H1 (cell line): Measurements from ENCODE around the gene RGS8. TPM values are rescaled to one million over a fixed set of nuclear protein-coding genes. Genes with fewer than 3 reads are reported as not detected.

Experiments
- CTCF ChIA-PET: fragments of 300-600 bp; sonication (Branson Sonifier 250); formaldehyde crosslinking; loops from one replicate; lab custom pipeline; 2021; ENCODE audit not compliant: partially characterized antibody; lab: Charles Lee
- POLR2A ChIA-PET: fragments of 300-600 bp; sonication (Branson Sonifier 250); formaldehyde crosslinking; loops from one replicate; lab custom pipeline; 2021; ENCODE audit warnings: inconsistent platforms; ENCODE audit not compliant: partially characterized antibody; lab: Charles Lee
- DNase-seq, 2 experiments: peaks; one replicate each; pipeline versions ENCODE4 v3.0.0 to v3.0.0-alpha.2; 2010 to 2022; ENCODE audit warnings: low spot score in 2 of 2, low read depth in 1 of 2, mixed read lengths in 1 of 2
- FAIRE-seq: peaks from 2 replicates; lab custom pipeline; 2011; peaks lifted over from hg19 to GRCh38; lab: Jason Lieb, UNC
- H2AFZ ChIP-seq: 2 replicates; pipeline ENCODE4 v1.8.1; 2012; ENCODE audit warnings: low read length, inconsistent platforms
- H2AK5ac ChIP-seq: 2 replicates; pipeline ENCODE4 v1.6.1; 2013; ENCODE audit warnings: low read depth, low read length
- H2BK120ac ChIP-seq: replicated peaks from 2 replicates; pipeline ENCODE3; 2013; ENCODE audit warnings: low read depth, low read length, inconsistent platforms
- H2BK12ac ChIP-seq: 2 replicates; pipeline ENCODE4 v1.6.1; 2013; ENCODE audit warnings: low read depth, low read length
- H2BK15ac ChIP-seq: 2 replicates; pipeline ENCODE4 v1.6.1; 2013; ENCODE audit warnings: low read length
- H2BK20ac ChIP-seq: 2 replicates; pipeline ENCODE4 v1.6.1; 2013; ENCODE audit warnings: low read length
- H2BK5ac ChIP-seq: 2 replicates; pipeline ENCODE4 v1.6.1; 2013; ENCODE audit warnings: low read depth, low read length
- H3K14ac ChIP-seq: 2 replicates; pipeline ENCODE4 v1.6.1; 2013; ENCODE audit warnings: inconsistent platforms; ENCODE audit not compliant: insufficient read length
- H3K18ac ChIP-seq: 2 replicates; pipeline ENCODE4 v1.6.1; 2013; ENCODE audit warnings: low read length; ENCODE audit errors: extremely low read depth
- H3K23ac ChIP-seq: 2 replicates; pipeline ENCODE4 v1.6.1; 2013; ENCODE audit warnings: inconsistent platforms; ENCODE audit not compliant: insufficient read length
- H3K23me2 ChIP-seq: 2 replicates; pipeline ENCODE4 v1.6.1; 2013; ENCODE audit warnings: low read depth, low read length
- H3K27ac ChIP-seq: 2 replicates; pipeline ENCODE4 v1.6.1; 2011; ENCODE audit warnings: low read depth, low read length, inconsistent platforms
- H3K27me3 ChIP-seq, 4 experiments: replicated peaks in 1 of 4; 1 replicate in 1 of 4; 2 replicates in 3 of 4; pipeline versions ENCODE4 v1.6.1 to v1.8.1; 2011 to 2013; ENCODE audit warnings: low read length in 3 of 4, mild to moderate bottlenecking in 3 of 4, inconsistent platforms in 2 of 4, mixed read lengths in 2 of 4, moderate library complexity in 1 of 4; ENCODE audit not compliant: control insufficient read depth in 3 of 4, insufficient read depth in 3 of 4; ENCODE audit errors: extremely low read depth in 1 of 4
- H3K36me3 ChIP-seq, 4 experiments: 2 replicates each; pipeline versions ENCODE4 v1.6.1 to v1.8.1; 2011 to 2013; ENCODE audit warnings: mild to moderate bottlenecking in 4 of 4, low read length in 3 of 4, moderate library complexity in 2 of 4, control low read depth in 1 of 4, inconsistent platforms in 1 of 4; ENCODE audit not compliant: insufficient read depth in 4 of 4, control insufficient read depth in 2 of 4
- H3K4ac ChIP-seq: replicated peaks from 2 replicates; pipeline ENCODE3; 2013; ENCODE audit warnings: low read length, low read depth, mixed read lengths, inconsistent platforms; ENCODE audit not compliant: insufficient read length
- H3K4me1 ChIP-seq, 4 experiments: replicated peaks in 1 of 4; 1 replicate in 1 of 4; 2 replicates in 3 of 4; pipeline versions ENCODE4 v1.6.1 to v1.8.1; 2011 to 2013; ENCODE audit warnings: low read length in 3 of 4, inconsistent platforms in 2 of 4, mixed read lengths in 1 of 4; ENCODE audit not compliant: insufficient read depth in 4 of 4, control insufficient read depth in 3 of 4
- H3K4me2 ChIP-seq, 2 experiments: 2 replicates each; pipeline versions ENCODE4 v1.6.1 to v1.8.1; 2011 to 2013; ENCODE audit warnings: low read depth in 2 of 2, low read length in 2 of 2, control low read depth in 1 of 2, inconsistent platforms in 1 of 2, mild to moderate bottlenecking in 1 of 2; ENCODE audit not compliant: insufficient read depth in 1 of 2
- H3K4me3 ChIP-seq, 4 experiments: fragments of 200-600, 300-600 bp in 1 of 4; sonication (generic), shearing (Covaris generic), sonication (Bioruptor Twin) in 1 of 4; 2 replicates each; pipeline versions ENCODE4 v1.5.1 to v1.8.1; 2011 to 2016; ENCODE audit warnings: low read length in 4 of 4, low read depth in 3 of 4, control low read depth in 2 of 4, inconsistent platforms in 2 of 4, mild to moderate bottlenecking in 2 of 4, mixed read lengths in 1 of 4, moderate library complexity in 1 of 4; ENCODE audit not compliant: insufficient read depth in 2 of 4; ENCODE audit errors: extremely low read depth in 1 of 4
- H3K56ac ChIP-seq: replicated peaks from 2 replicates; pipeline ENCODE3; 2013; ENCODE audit warnings: low read depth, mild to moderate bottlenecking, mixed read lengths, low read length, inconsistent platforms; ENCODE audit not compliant: insufficient read length
- H3K79me1 ChIP-seq: 2 replicates; pipeline ENCODE4 v1.6.1; 2013; ENCODE audit warnings: low read depth, low read length, control low read depth
- H3K79me2 ChIP-seq, 2 experiments: 2 replicates each; pipeline versions ENCODE4 v1.6.1 to v1.8.1; 2012 to 2013; ENCODE audit warnings: low read length in 2 of 2, mild to moderate bottlenecking in 2 of 2, inconsistent platforms in 1 of 2; ENCODE audit not compliant: insufficient read depth in 2 of 2, control insufficient read depth in 1 of 2
- H3K9ac ChIP-seq, 4 experiments: replicated peaks in 1 of 4; 1 replicate in 1 of 4; 2 replicates in 3 of 4; pipeline versions ENCODE4 v1.6.1 to v1.8.1; 2011 to 2013; ENCODE audit warnings: low read depth in 3 of 4, low read length in 3 of 4, control low read depth in 2 of 4, mild to moderate bottlenecking in 2 of 4, moderate library complexity in 2 of 4, inconsistent platforms in 1 of 4; ENCODE audit errors: extremely low read depth in 1 of 4
- H3K9me3 ChIP-seq, 2 experiments: 2 replicates each; pipeline versions ENCODE4 v1.6.1 to v1.8.1; 2012 to 2013; ENCODE audit warnings: mild to moderate bottlenecking in 2 of 2, moderate library complexity in 2 of 2, control low read depth in 1 of 2, inconsistent platforms in 1 of 2, low read depth in 1 of 2, low read length in 1 of 2, mixed read lengths in 1 of 2; ENCODE audit not compliant: insufficient read depth in 2 of 2
- H4K20me1 ChIP-seq, 2 experiments: replicated peaks in 1 of 2; 2 replicates each; pipeline versions ENCODE3 to v1.8.1; 2011 to 2013; ENCODE audit warnings: inconsistent platforms in 2 of 2, low read length in 2 of 2, mild to moderate bottlenecking in 1 of 2; ENCODE audit not compliant: insufficient read depth in 2 of 2, control insufficient read depth in 1 of 2
- H4K5ac ChIP-seq: 2 replicates; pipeline ENCODE4 v1.6.1; 2013; ENCODE audit warnings: low read length, low read depth, mixed read lengths, inconsistent platforms; ENCODE audit not compliant: insufficient read length
- H4K8ac ChIP-seq: 2 replicates; pipeline ENCODE4 v1.8.0; 2013; ENCODE audit warnings: mild to moderate bottlenecking, moderate library complexity, low read length, inconsistent platforms; ENCODE audit not compliant: insufficient read depth; ENCODE audit errors: extremely low read depth
- H4K91ac ChIP-seq: replicated peaks from 2 replicates; pipeline ENCODE3; 2013; ENCODE audit warnings: low read length, mixed read lengths, inconsistent platforms; ENCODE audit not compliant: insufficient read length
- CEBPB ChIP-seq: IDR thresholded peaks from 2 replicates; pipeline ENCODE4 v1.6.1; 2012; ENCODE audit warnings: low read depth, low read length
- E2F6 ChIP-seq: IDR thresholded peaks from 2 replicates; pipeline ENCODE4 v1.6.1; 2012; ENCODE audit warnings: inconsistent platforms
- HDAC2 ChIP-seq, 2 experiments: fragments of 300-600 bp in 1 of 2; sonication (generic) in 1 of 2; IDR thresholded peaks; 2 replicates each; pipeline ENCODE4 v1.6.1; 2011 to 2012; ENCODE audit warnings: low read depth in 2 of 2, low read length in 2 of 2, mild to moderate bottlenecking in 2 of 2, moderate library complexity in 2 of 2, borderline replicate concordance in 1 of 2, inconsistent platforms in 1 of 2
- JUND ChIP-seq: IDR thresholded peaks from 2 replicates; pipeline ENCODE4 v1.6.1; 2011; ENCODE audit warnings: mild to moderate bottlenecking, improper control_type of control experiment, low read length
- MAX ChIP-seq: IDR thresholded peaks from 2 replicates; pipeline ENCODE4 v1.6.1; 2012; ENCODE audit warnings: inconsistent platforms
- PHF8 ChIP-seq: fragments of 200-600 bp; sonication (generic); conservative IDR thresholded peaks from 2 replicates; pipeline ENCODE4 v1.7.1; 2012; ENCODE audit warnings: low read depth, mild to moderate bottlenecking, inconsistent platforms, low read length, moderate library complexity
- POLR2AphosphoS5 ChIP-seq: IDR thresholded peaks from 2 replicates; pipeline ENCODE4 v1.6.1; 2011; ENCODE audit warnings: low read depth, low read length
- RBBP5 ChIP-seq: IDR thresholded peaks from 2 replicates; pipeline ENCODE4 v1.7.1; 2012; ENCODE audit warnings: low read depth, mild to moderate bottlenecking, inconsistent platforms, low read length, moderate library complexity, borderline replicate concordance
- RNF2 ChIP-seq: fragments of 200-900, 300-1000 bp; sonication (generic); IDR thresholded peaks from 2 replicates; pipeline ENCODE4 v1.7.1; 2016; ENCODE audit warnings: borderline replicate concordance, low read depth, mild to moderate bottlenecking, antibody characterized with exemption, low read length; ENCODE audit not compliant: poor library complexity, severe bottlenecking; ENCODE audit errors: missing control alignments
- SIRT6 ChIP-seq: IDR thresholded peaks from one replicate; pipeline ENCODE4 v1.7.1; 2012; ENCODE audit warnings: low read length, inconsistent platforms
- SP4 ChIP-seq: IDR thresholded peaks from 2 replicates; pipeline ENCODE4 v1.6.1; 2012; ENCODE audit warnings: low read length, inconsistent platforms
- WGBS, 2 experiments: shearing (Covaris generic) in 1 of 2; methylation state at CpG; one replicate each; pipeline versions ENCODE4 v1.1.6 to v1.1.7; 2013 to 2015; ENCODE audit warnings: low lambda C conversion rate in 2 of 2, mixed read lengths in 2 of 2, inconsistent platforms in 1 of 2, low coverage in 1 of 2, missing lambda C conversion rate in 1 of 2; ENCODE audit not compliant: insufficient replicate concordance in 2 of 2, insufficient coverage in 1 of 2, insufficient read length in 1 of 2; ENCODE audit errors: extremely low coverage in 1 of 2, missing lambda C conversion rate in 1 of 2; 5-methylcytosine and 5-hydroxymethylcytosine counted together
- polyA plus RNA-seq, 7 experiments: library from polyadenylated mRNA; depleted of rRNA in 3 of 7; stranded (reverse) in 5 of 7; unstranded in 2 of 7; fragments of >200 nt in 5 of 7; fragments of 200-250 nt in 2 of 7; gene quantifications; 1 replicate in 5 of 7; 2 replicates in 1 of 7; 4 replicates in 1 of 7; pipeline versions ENCODE4 v1.2.1 to v1.2.3, GENCODE V29; 2011 to 2013; ENCODE audit warnings: missing spikeins in 2 of 7, mixed read lengths in 2 of 7
- total RNA-seq: library from RNA; stranded (reverse); fragmentation: NEBNext Ultra II Directional; extraction: Animal tissue kit (Norgen Biotek cat#: 25700); gene quantifications from 2 replicates; pipeline ENCODE4 v1.2.1, GENCODE V29; 2021

Gene RGS8
- total and polyA plus RNA-seq, 2 of the 8 experiments (the other 6 are each of a cell fraction or from before 2014, with no cell fraction given) = 0.13 to 0.23 TPM

GRCh38 chr1:182723200-182723599 is 38.8 kb upstream of the RGS8 start:
- H3K56ac ChIP-seq = no peak overlapping the region
- no peak overlapping the region for H3K27ac ChIP-seq
- H3K4me1 ChIP-seq = no peaks in the 10 kb centered on the region
- H3K14ac ChIP-seq = no peak overlapping the region
- H3K4ac ChIP-seq = no peak overlapping the region
- no peak overlapping the region for H3K18ac ChIP-seq
- no peaks in the 10 kb centered on the region for H3K23me2 ChIP-seq
- no peaks in the 10 kb centered on the region for H3K79me2 ChIP-seq
- no peak overlapping the region for H4K8ac ChIP-seq
- no peak overlapping the region for H2BK12ac ChIP-seq
- no peak overlapping the region for H2BK5ac ChIP-seq
- no peak overlapping the region for H4K91ac ChIP-seq
- H2BK120ac ChIP-seq = no peak overlapping the region
- POLR2A ChIA-PET = no interaction called here
- H3K79me1 ChIP-seq = no peaks in the 10 kb centered on the region
- no peaks in the 10 kb centered on the region for H4K20me1 ChIP-seq
- WGBS, 2 experiments = 95% methylated on average over 2 of the region's 2 CpGs; no CpG with 5 or more reads in 1 of the 2 experiments
- H3K9ac ChIP-seq = no peak overlapping the region
- no peak overlapping the region for H4K5ac ChIP-seq
- H3K36me3 ChIP-seq = no peaks in the 10 kb centered on the region
- no peak overlapping the region for H3K4me3 ChIP-seq
- no peak overlapping the region for H2BK20ac ChIP-seq
- no peak overlapping the region for H3K4me2 ChIP-seq
- no peak overlapping the region for H2AK5ac ChIP-seq
- DNase-seq (no peak), FAIRE-seq (no peak)
- no peak overlapping the region for H2BK15ac ChIP-seq
- no peak overlapping the region for H2AFZ ChIP-seq
- CTCF ChIA-PET = interaction anchor here (0.6 to 0.9 kb wide), 3 partner anchors 9 to 60 kb away, joined by 3 to 4 read pairs (median 3); no protein-coding TSS in a partner anchor
- TF ChIP-seq SP4 (no peak), SIRT6 (no peak), RNF2 (no peak), CEBPB (no peak), JUND (no peak), RBBP5 (no peak), E2F6 (no peak), HDAC2 (IDR thresholded peaks at IDR 0.05; ENCODE audit: borderline replicate concordance in 1 of 2, low read depth in 2 of 2, low read length in 2 of 2) (no peak), PHF8 (no peak), POLR2AphosphoS5 (no peak), MAX (no peak)
- no peaks in the 10 kb centered on the region for H3K27me3 ChIP-seq
- no peak overlapping the region for H3K23ac ChIP-seq
- H3K9me3 ChIP-seq = no peaks in the 10 kb centered on the region
